Stimulated activated CD4-positive, alpha-beta T cell treated with anti-CD3 and anti-CD28 coated beads, TNF-alpha, amount 100 ng/mL, for 24 hours (primary cell): Measurements from ENCODE around the gene TCL1B.
"Not testable (repeated sequence)": the region's sequence is repeated elsewhere in the genome, so short reads cannot be mapped to it uniquely, and the experiment has no call there.

Experiments used
- DNase-seq, 3 experiments: peaks; one replicate each; pipeline ENCODE4 v3.0.0-alpha.2; 2020; ENCODE audit warnings: low read depth in 3 of 3

The TCL1B gene

GRCh38 chr14:95703341-95703740 is 17.1 kb downstream of the TCL1B start:
- DNase-seq: no peak

GRCh38 chr14:95703805-95704204 is 17.6 kb downstream of the TCL1B start:
- DNase-seq: no peak

- no peak for DNase-seq
These were observed 19.3 kb downstream of the TCL1B start for GRCh38 chr14:95705518-95705917.

GRCh38 chr14:95707327-95707726 is 21.1 kb downstream of the TCL1B start:
- DNase-seq: no peak

- no peak for DNase-seq
These were observed 23.9 kb downstream of the TCL1B start for GRCh38 chr14:95710106-95710505.

- no peak for DNase-seq
These were observed 25.4 kb downstream of the TCL1B start for GRCh38 chr14:95711476-95712176.

- DNase-seq: no peak
These were observed 26.2 kb downstream of the TCL1B start for GRCh38 chr14:95712398-95712797.

- DNase-seq: no peak
These were observed 27.6 kb downstream of the TCL1B start, which contains the start of gene TCL1A for GRCh38 chr14:95713596-95714371. Gene TCL1A, minus strand, starts transcription at chr14:95714125. Its CDS starts 59 bp downstream, at chr14:95714066.

- DNase-seq: no peak
These were observed 36.4 kb downstream of the TCL1B start for GRCh38 chr14:95722525-95723190.

- DNase-seq: no peak
These were observed 39.6 kb downstream of the TCL1B start for GRCh38 chr14:95725685-95726336.

- DNase-seq: no peak
These were observed 41.0 kb downstream of the TCL1B start for GRCh38 chr14:95727056-95727700.

GRCh38 chr14:95729402-95730028 is 43.3 kb downstream of the TCL1B start:
- DNase-seq: not testable (repeated sequence)

- DNase-seq: no peak
These were observed 43.9 kb downstream of the TCL1B start for GRCh38 chr14:95730126-95730525.

- DNase-seq: no peak
These were observed 47.0 kb downstream of the TCL1B start for GRCh38 chr14:95733212-95733611.

- no peak for DNase-seq
These were observed 53.1 kb downstream of the TCL1B start for GRCh38 chr14:95739356-95739755.

- DNase-seq: no peak
These were observed 54.8 kb downstream of the TCL1B start for GRCh38 chr14:95741038-95741490.

GRCh38 chr14:95741781-95742180 is 55.6 kb downstream of the TCL1B start:
- no peak for DNase-seq
